WERI-Rb-1 (cell line): ENCODE data around the gene ANKRD60.

ENCODE experiments used
- DNase-seq: peaks from one replicate; pipeline ENCODE4 v3.0.0-alpha.2; 2020
- H3K27ac ChIP-seq: fragments of 250-450 bp; sonication (Bioruptor Pico); 2 replicates; pipeline ENCODE4 v1.5.1; 2020; ENCODE audit warnings: mild to moderate bottlenecking, moderate library complexity
- H3K27me3 ChIP-seq: fragments of 250-450 bp; sonication (Bioruptor Pico); 2 replicates; pipeline ENCODE4 v1.5.1; 2021; ENCODE audit warnings: mild to moderate bottlenecking, low read depth, moderate library complexity; ENCODE audit not compliant: insufficient read depth, severe bottlenecking
- H3K36me3 ChIP-seq: fragments of 250-450 bp; sonication (Bioruptor Pico); 2 replicates; pipeline ENCODE4 v1.5.1; 2020; ENCODE audit warnings: mild to moderate bottlenecking, moderate library complexity
- H3K4me3 ChIP-seq: 2 replicates; pipeline ENCODE4 v1.5.1; 2011; ENCODE audit warnings: low read depth, mild to moderate bottlenecking, control low read depth, low read length
- H3K9me3 ChIP-seq: fragments of 250-450 bp; sonication (Bioruptor Pico); 2 replicates; pipeline ENCODE4 v1.5.1; 2021; ENCODE audit warnings: mild to moderate bottlenecking, moderate library complexity; ENCODE audit not compliant: severe bottlenecking
- CTCF ChIP-seq: IDR thresholded peaks from 2 replicates; pipeline ENCODE4 v1.5.1; 2011; ENCODE audit warnings: low read depth, mild to moderate bottlenecking, control low read depth, inconsistent platforms, low read length

ANKRD60 gene

GRCh38 chr20:58199469-58199868, 29.0 kb downstream of the ANKRD60 start:
- Histone ChIP-seq H3K9me3 (no peaks in the 10 kb centered on the region), H3K4me3 (no peak overlapping the region), H3K36me3 (no peaks in the 10 kb centered on the region), H3K27me3 (no peaks in the 10 kb centered on the region), H3K27ac (no peak overlapping the region)
- no peak for TF ChIP-seq CTCF
- DNase-seq: no peak

- Histone ChIP-seq H3K4me3 (no peak overlapping the region), H3K36me3 (no peaks in the 10 kb centered on the region), H3K9me3 (no peaks in the 10 kb centered on the region), H3K27ac (no peak overlapping the region), H3K27me3 (no peaks in the 10 kb centered on the region)
- no peak for TF ChIP-seq CTCF
- DNase-seq: no peak
These were observed 29.5 kb downstream of the ANKRD60 start for GRCh38 chr20:58198901-58199355.

- H3K9me3 ChIP-seq: no peaks in the 10 kb centered on the region
- H3K27me3 ChIP-seq: no peaks in the 10 kb centered on the region
- no peak overlapping the region for H3K4me3 ChIP-seq
- H3K27ac ChIP-seq: no peak overlapping the region
- H3K36me3 ChIP-seq: no peaks in the 10 kb centered on the region
- no peak for TF ChIP-seq CTCF
- DNase-seq: no peak
These were observed 30.1 kb downstream of the ANKRD60 start for GRCh38 chr20:58198384-58198783.

GRCh38 chr20:58197185-58197469, 31.3 kb downstream of the ANKRD60 start:
- Histone ChIP-seq H3K27me3 (no peaks in the 10 kb centered on the region), H3K4me3 (no peak overlapping the region), H3K36me3 (no peaks in the 10 kb centered on the region), H3K27ac (no peak overlapping the region), H3K9me3 (no peaks in the 10 kb centered on the region)
- no peak for TF ChIP-seq CTCF
- DNase-seq: no peak

- no peak overlapping the region for H3K27ac ChIP-seq
- DNase-seq: no peak
- no peak overlapping the region for H3K4me3 ChIP-seq
- no peak for TF ChIP-seq CTCF
- no peaks in the 10 kb centered on the region for H3K36me3 ChIP-seq
- no peaks in the 10 kb centered on the region for H3K27me3 ChIP-seq
- no peaks in the 10 kb centered on the region for H3K9me3 ChIP-seq
These were observed 31.9 kb downstream of the ANKRD60 start for GRCh38 chr20:58196402-58197184.

GRCh38 chr20:58195047-58195446, 33.4 kb downstream of the ANKRD60 start:
- Histone ChIP-seq H3K9me3 (no peaks in the 10 kb centered on the region), H3K36me3 (no peaks in the 10 kb centered on the region), H3K27me3 (no peaks in the 10 kb centered on the region), H3K27ac (no peak overlapping the region), H3K4me3 (no peak overlapping the region)
- TF ChIP-seq CTCF: no peak
- DNase-seq: no peak
